ENCODE results near the gene CCDC126.
"Not testable (repeated sequence)": the region's sequence is repeated elsewhere in the genome, so short reads cannot be mapped to it uniquely, and the experiment has no call there.

The CCDC126 gene

GRCh38 chr7:23679898-23680413 lies 82.8 kb downstream of the CCDC126 start, which contains the start of gene FAM221A:
TSS of gene FAM221A (plus strand) at chr7:23680199. CDS start at chr7:23680219, 20 bp downstream.
- DNase-seq (ENCODE audit: low read depth): peak; percentile 88

GRCh38 chr7:23680414-23681405 lies 83.5 kb downstream of the CCDC126 start:
- peak overlapping the region; percentile 72 for H3K4me3 ChIP-seq (ENCODE audit: low read depth, low read length)
- no peak for TF ChIP-seq CTCF (conservative IDR thresholded peaks at IDR 0.05; ENCODE audit: low read depth, low read length)
- DNase-seq (ENCODE audit: low read depth): peak; percentile 75

More at GRCh38 chr7:23679898-23680413, 82.8 kb downstream of the CCDC126 start, which contains the start of gene FAM221A:
- TF ChIP-seq CTCF (conservative IDR thresholded peaks at IDR 0.05; ENCODE audit: low read depth, low read length): peak; percentile 61
- H3K4me3 ChIP-seq (ENCODE audit: low read depth, low read length): peak within 1 kb of the TSS; percentile 72

- H3K4me3 ChIP-seq (ENCODE audit: low read depth, low read length); DNase-seq (ENCODE audit: low read depth): not testable (repeated sequence)
Observed at GRCh38 chr7:23684041-23684440, 86.9 kb downstream of the CCDC126 start.

- no peak overlapping the region for H3K4me3 ChIP-seq (ENCODE audit: low read depth, low read length)
- no peak for TF ChIP-seq CTCF (conservative IDR thresholded peaks at IDR 0.05; ENCODE audit: low read depth, low read length)
- DNase-seq (ENCODE audit: low read depth): peak; percentile 6
Observed at GRCh38 chr7:23685731-23686130, 88.5 kb downstream of the CCDC126 start.

GRCh38 chr7:23687011-23687410 lies 89.8 kb downstream of the CCDC126 start:
- no peak overlapping the region for H3K4me3 ChIP-seq (ENCODE audit: low read depth, low read length)
- peak; percentile 12 for DNase-seq (ENCODE audit: low read depth)
- TF ChIP-seq CTCF (conservative IDR thresholded peaks at IDR 0.05; ENCODE audit: low read depth, low read length): no peak

- no peak for TF ChIP-seq CTCF (conservative IDR thresholded peaks at IDR 0.05; ENCODE audit: low read depth, low read length)
- no peak overlapping the region for H3K4me3 ChIP-seq (ENCODE audit: low read depth, low read length)
Observed at GRCh38 chr7:23689165-23689564, 92.0 kb downstream of the CCDC126 start.

GRCh38 chr7:23691320-23691719 lies 94.1 kb downstream of the CCDC126 start:
- no peak for TF ChIP-seq CTCF (conservative IDR thresholded peaks at IDR 0.05; ENCODE audit: low read depth, low read length)
- peak; percentile 43 for DNase-seq (ENCODE audit: low read depth)
- H3K4me3 ChIP-seq (ENCODE audit: low read depth, low read length): no peak overlapping the region

More at GRCh38 chr7:23689165-23689564, 92.0 kb downstream of the CCDC126 start:
- no peak for DNase-seq (ENCODE audit: low read depth)

Measured in choroid plexus epithelial cell (primary cell).